ENCODE data around the gene NPHP4. TPM values are rescaled to one million over a fixed set of nuclear protein-coding genes. Genes with fewer than 3 reads are reported as not detected.
"Not testable (repeated sequence)": the region's sequence is repeated elsewhere in the genome, so short reads cannot be mapped to it uniquely, and the experiment has no call there.

NPHP4 gene
- total RNA-seq, 1 experiment from 2014 or later = 16.8 TPM

GRCh38 chr1:5853858-5854257 lies 138.4 kb downstream of the NPHP4 start:
- CTCF ChIA-PET; POLR2A ChIA-PET; H3K9me3 Mint-ChIP-seq; H3K36me3 Mint-ChIP-seq; H3K27me3 Mint-ChIP-seq (ENCODE audit: low read depth); H3K27ac Mint-ChIP-seq; H3K4me1 Mint-ChIP-seq; ATAC-seq; DNase-seq (ENCODE audit: low spot score); H3K4me3 Mint-ChIP-seq: not testable (repeated sequence)

GRCh38 chr1:5850503-5850902 lies 141.7 kb downstream of the NPHP4 start:
- no peaks in the 10 kb centered on the region for H3K36me3 Mint-ChIP-seq
- ChIA-PET POLR2A (no interaction called here), CTCF (no interaction called here)
- H3K27ac Mint-ChIP-seq = no peak overlapping the region
- H3K9me3 Mint-ChIP-seq = peaks cover 4% of the 10 kb centered on the region
- ATAC-seq (no peak), DNase-seq (ENCODE audit: low spot score) (no peak)
- no peak overlapping the region for H3K4me3 Mint-ChIP-seq
- no peaks in the 10 kb centered on the region for H3K4me1 Mint-ChIP-seq
- peaks cover 4% of the 10 kb centered on the region; the same call in 1 of the 2 replicates for H3K27me3 Mint-ChIP-seq (ENCODE audit: low read depth)
- TF ChIP-seq CBFB (CRISPR knock-in tag; IDR thresholded peaks at IDR 0.05; ENCODE audit: low read depth) = no peak
- TF ChIP-seq ESRRA (CRISPR knock-in tag; IDR thresholded peaks at IDR 0.05; ENCODE audit: borderline replicate concordance) = no peak
- no peak for TF ChIP-seq NFE2L1 (CRISPR knock-in tag; IDR thresholded peaks at IDR 0.05)
- no peak for TF ChIP-seq MAX (CRISPR knock-in tag; IDR thresholded peaks at IDR 0.05)

GRCh38 chr1:5849550-5849949 lies 142.7 kb downstream of the NPHP4 start:
- ATAC-seq (no peak), DNase-seq (ENCODE audit: low spot score) (no peak)
- Mint-ChIP-seq H3K9me3 (peaks cover 4% of the 10 kb centered on the region), H3K27me3 (ENCODE audit: low read depth) (peaks cover 4% of the 10 kb centered on the region; the same call in 1 of the 2 replicates), H3K4me1 (no peaks in the 10 kb centered on the region), H3K27ac (peak overlapping the region; percentile 12; the same call in 1 of the 2 replicates), H3K4me3 (no peak overlapping the region), H3K36me3 (no peaks in the 10 kb centered on the region)
- no peak for TF ChIP-seq ZNF121 (CRISPR knock-in tag; IDR thresholded peaks at IDR 0.05)
- TF ChIP-seq USF2 (CRISPR knock-in tag; IDR thresholded peaks at IDR 0.05) = no peak
- TF ChIP-seq SOX15 (CRISPR knock-in tag; IDR thresholded peaks at IDR 0.05) = no peak
- no peak for TF ChIP-seq ETV6 (CRISPR knock-in tag; IDR thresholded peaks at IDR 0.05)
- TF ChIP-seq ZNF423 (CRISPR knock-in tag; IDR thresholded peaks at IDR 0.05) = no peak
- no peak for TF ChIP-seq NFATC4 (CRISPR knock-in tag; IDR thresholded peaks at IDR 0.05)
- ChIA-PET POLR2A (no interaction called here), CTCF (no interaction called here)

- ATAC-seq (peak; percentile 77), DNase-seq (ENCODE audit: low spot score) (peak; percentile 68)
- POLR2A ChIA-PET = no interaction called here
- Mint-ChIP-seq H3K4me3 (no peak overlapping the region), H3K4me1 (peaks cover 5% of the 10 kb centered on the region), H3K36me3 (no peaks in the 10 kb centered on the region), H3K27ac (no peak overlapping the region; the same call in 1 of the 2 replicates), H3K27me3 (ENCODE audit: low read depth) (peaks cover 4% of the 10 kb centered on the region; the same call in 1 of the 2 replicates), H3K9me3 (no peaks in the 10 kb centered on the region)
- CTCF ChIA-PET = interaction anchor here (0.6 to 1.3 kb wide), 9 partner anchors 10 to 1948 kb away, joined by 3 to 9 read pairs (median 3); no protein-coding TSS in a partner anchor
- peak; percentile 49; the same call in 1 of the 2 replicates for TF ChIP-seq TP53 (CRISPR knock-in tag; IDR thresholded peaks at IDR 0.05)
- no peak for TF ChIP-seq ERG (CRISPR knock-in tag; IDR thresholded peaks at IDR 0.05)
- peak; percentile 73; the same call in 1 of the 2 replicates for TF ChIP-seq FOXP1 (CRISPR knock-in tag; IDR thresholded peaks at IDR 0.05; ENCODE audit: borderline replicate concordance)
- no peak for TF ChIP-seq GTF2I (CRISPR knock-in tag; conservative IDR thresholded peaks at IDR 0.05)
- TF ChIP-seq FOXK1 (CRISPR knock-in tag; IDR thresholded peaks at IDR 0.05) = peak; percentile 76; the same call in 1 of the 2 replicates
- no peak; the same call in 1 of the 2 replicates for TF ChIP-seq RELA (CRISPR knock-in tag; IDR thresholded peaks at IDR 0.05; ENCODE audit: borderline replicate concordance)
- peak; percentile 81 for TF ChIP-seq ARID4B (CRISPR knock-in tag; IDR thresholded peaks at IDR 0.05; ENCODE audit: borderline replicate concordance)
- no peak for TF ChIP-seq E2F5 (CRISPR knock-in tag; IDR thresholded peaks at IDR 0.05)
- TF ChIP-seq ZNF423 (CRISPR knock-in tag; IDR thresholded peaks at IDR 0.05) = no peak
- no peak for TF ChIP-seq ZSCAN18 (CRISPR knock-in tag; IDR thresholded peaks at IDR 0.05)
- no peak for TF ChIP-seq SOX15 (CRISPR knock-in tag; IDR thresholded peaks at IDR 0.05)
Measured at GRCh38 chr1:5847013-5847659, 145.1 kb downstream of the NPHP4 start.
